ENCODE data around the gene COL4A1.

Gene COL4A1

DNA sequence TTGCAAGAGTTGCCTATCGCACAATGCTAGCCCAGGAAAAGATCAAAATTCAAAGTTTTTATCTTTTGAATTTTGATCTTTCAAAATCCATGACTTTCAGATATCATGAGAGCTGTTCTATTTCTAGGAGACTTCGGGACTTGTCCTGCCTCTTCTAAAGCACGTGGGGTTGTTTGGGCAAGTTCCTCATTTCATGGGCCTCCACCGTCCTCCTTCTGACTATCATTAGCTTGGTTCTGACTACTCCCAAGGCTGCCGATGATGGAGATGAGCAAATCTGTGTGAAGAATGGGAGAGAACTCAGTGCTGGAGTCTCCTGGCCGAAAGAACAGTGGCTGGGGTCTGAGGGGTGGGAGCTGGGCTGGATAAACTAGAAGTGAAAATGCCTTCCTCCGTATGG lies 86.5 kb downstream of the COL4A1 start:
- ChIA-PET CTCF (interaction anchor here (1.2 kb wide), 1 partner anchor 192 kb away, joined by 4 read pairs; no protein-coding TSS in a partner anchor), POLR2A (no interaction called here)
- TF ChIP-seq FOXA1 (IDR thresholded peaks at IDR 0.05) (no peak), LEF1 (IDR thresholded peaks at IDR 0.05; ENCODE audit: borderline replicate concordance) (no peak), NFRKB (IDR thresholded peaks at IDR 0.05) (no peak)
- DNase-seq (ENCODE audit: extremely low spot score), result no peak

DNA sequence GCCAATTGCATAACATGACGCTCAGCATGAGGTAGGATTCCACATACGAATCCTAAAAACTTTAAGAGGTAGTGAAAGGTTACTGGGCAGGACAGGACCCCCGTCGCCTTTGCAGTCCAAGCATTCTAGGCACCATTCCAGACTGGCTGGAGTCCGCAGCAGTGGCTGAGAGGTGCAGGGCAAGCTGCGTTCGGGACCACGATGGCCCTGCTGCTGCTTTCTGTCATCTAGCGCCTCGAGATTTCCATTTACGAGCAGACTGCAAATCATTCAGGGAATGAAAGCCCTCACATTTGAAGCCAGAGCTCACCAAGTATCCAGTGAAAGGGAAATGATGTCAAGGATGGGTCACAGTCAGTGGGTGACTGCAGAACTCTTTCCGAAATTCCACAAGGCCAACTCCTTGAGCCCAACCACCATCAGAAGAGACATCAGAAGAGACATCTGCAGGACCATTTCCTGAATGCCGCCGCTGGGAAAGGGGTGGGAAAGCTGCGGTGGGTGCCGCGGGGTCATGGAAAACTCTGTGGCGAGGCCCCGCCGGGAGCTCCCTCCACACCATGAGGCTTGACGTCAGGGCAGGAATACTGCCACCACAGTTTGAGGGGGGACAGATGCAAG lies 88.3 kb downstream of the COL4A1 start:
- POLR2A ChIA-PET, result no interaction called here

DNA sequence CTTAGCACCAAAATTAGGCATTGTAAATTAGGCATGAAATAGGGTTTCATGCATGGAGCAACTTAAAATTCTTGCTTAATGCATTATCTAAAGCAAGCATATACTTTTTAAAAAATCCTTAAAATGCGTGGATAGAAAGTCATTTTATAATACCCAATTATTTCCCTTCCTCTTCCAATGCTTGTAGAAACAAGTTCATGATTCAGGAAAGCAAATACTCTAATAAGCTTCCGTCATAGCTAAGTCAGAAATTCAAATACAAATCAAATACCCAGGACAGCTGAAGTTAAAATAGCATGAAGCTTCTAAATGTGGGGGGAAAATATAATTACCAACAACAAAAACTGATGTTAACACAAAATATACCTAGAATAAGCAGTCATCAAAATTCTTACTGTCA lies 89.1 kb downstream of the COL4A1 start:
- CTCF ChIA-PET, result no interaction called here
- no peak for DNase-seq (ENCODE audit: extremely low spot score)
- POLR2A ChIA-PET, result no interaction called here
- TF ChIP-seq, protein P1, sequence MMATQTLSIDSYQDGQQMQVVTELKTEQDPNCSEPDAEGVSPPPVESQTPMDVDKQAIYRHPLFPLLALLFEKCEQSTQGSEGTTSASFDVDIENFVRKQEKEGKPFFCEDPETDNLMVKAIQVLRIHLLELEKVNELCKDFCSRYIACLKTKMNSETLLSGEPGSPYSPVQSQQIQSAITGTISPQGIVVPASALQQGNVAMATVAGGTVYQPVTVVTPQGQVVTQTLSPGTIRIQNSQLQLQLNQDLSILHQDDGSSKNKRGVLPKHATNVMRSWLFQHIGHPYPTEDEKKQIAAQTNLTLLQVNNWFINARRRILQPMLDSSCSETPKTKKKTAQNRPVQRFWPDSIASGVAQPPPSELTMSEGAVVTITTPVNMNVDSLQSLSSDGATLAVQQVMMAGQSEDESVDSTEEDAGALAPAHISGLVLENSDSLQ (IDR thresholded peaks at IDR 0.05), result no peak
- no peak for TF ChIP-seq ZNF384 (IDR thresholded peaks at IDR 0.05)
- TF ChIP-seq NFRKB (IDR thresholded peaks at IDR 0.05), result no peak
- TF ChIP-seq FOXK2 (IDR thresholded peaks at IDR 0.05), result no peak
- TF ChIP-seq BHLHE40 (IDR thresholded peaks at IDR 0.05; ENCODE audit: borderline replicate concordance), result no peak
- TF ChIP-seq LEF1 (IDR thresholded peaks at IDR 0.05; ENCODE audit: borderline replicate concordance), result no peak
- no peak for TF ChIP-seq L3MBTL2 (conservative IDR thresholded peaks at IDR 0.05)
- TF ChIP-seq FOXA1 (IDR thresholded peaks at IDR 0.05), result no peak
- no peak for TF ChIP-seq ARNT (IDR thresholded peaks at IDR 0.05)
- no peak for TF ChIP-seq SUZ12 (IDR thresholded peaks at IDR 0.05)
- TF ChIP-seq HDGF (IDR thresholded peaks at IDR 0.05; ENCODE audit: borderline replicate concordance), result no peak

More for the DNA sequence above, 88.3 kb downstream of the COL4A1 start:
- TF ChIP-seq FOXM1 (IDR thresholded peaks at IDR 0.05; ENCODE audit: borderline replicate concordance) (no peak), SUZ12 (IDR thresholded peaks at IDR 0.05) (no peak), NFRKB (IDR thresholded peaks at IDR 0.05) (no peak), BHLHE40 (IDR thresholded peaks at IDR 0.05; ENCODE audit: borderline replicate concordance) (no peak), ARNT (IDR thresholded peaks at IDR 0.05) (no peak), ZNF384 (IDR thresholded peaks at IDR 0.05) (no peak)
- TF ChIP-seq, protein P1 (IDR thresholded peaks at IDR 0.05), result no peak
- no peak for DNase-seq (ENCODE audit: extremely low spot score)
- CTCF ChIA-PET, result no interaction called here

DNA sequence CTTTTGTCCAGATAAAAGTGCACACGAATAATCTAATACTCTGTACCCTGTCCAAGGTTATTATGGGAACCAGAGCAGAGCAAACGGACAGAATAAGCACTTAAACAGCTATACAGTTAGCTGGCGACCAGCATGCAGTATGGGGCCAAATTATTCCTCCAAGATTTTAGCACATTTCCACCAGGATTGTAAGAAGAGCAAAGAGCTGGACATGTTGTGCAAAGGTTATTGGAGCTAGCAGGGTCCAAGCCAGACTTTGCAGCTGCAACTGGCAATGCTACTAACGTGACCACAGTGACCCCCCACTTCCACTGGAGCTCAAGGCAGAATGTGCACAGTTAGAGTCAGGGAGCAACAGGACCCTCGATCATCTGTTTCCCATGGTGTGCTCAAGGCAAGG lies 89.9 kb downstream of the COL4A1 start:
- POLR2A ChIA-PET, result no interaction called here
- TF ChIP-seq L3MBTL2 (conservative IDR thresholded peaks at IDR 0.05) (no peak), ARNT (IDR thresholded peaks at IDR 0.05) (no peak), NFRKB (IDR thresholded peaks at IDR 0.05) (no peak), FOXK2 (IDR thresholded peaks at IDR 0.05) (no peak), HDGF (IDR thresholded peaks at IDR 0.05; ENCODE audit: borderline replicate concordance) (no peak), FOXA1 (IDR thresholded peaks at IDR 0.05) (no peak), ZNF384 (IDR thresholded peaks at IDR 0.05) (no peak), FOXM1 (IDR thresholded peaks at IDR 0.05; ENCODE audit: borderline replicate concordance) (no peak), BHLHE40 (IDR thresholded peaks at IDR 0.05; ENCODE audit: borderline replicate concordance) (no peak), LEF1 (IDR thresholded peaks at IDR 0.05; ENCODE audit: borderline replicate concordance) (no peak), CTBP1 (IDR thresholded peaks at IDR 0.05; ENCODE audit: borderline replicate concordance) (no peak), SUZ12 (IDR thresholded peaks at IDR 0.05) (no peak), TARDBP (IDR thresholded peaks at IDR 0.05) (no peak), ELF4 (IDR thresholded peaks at IDR 0.05) (no peak)
- TF ChIP-seq, protein P1 (IDR thresholded peaks at IDR 0.05), result no peak
- DNase-seq (ENCODE audit: extremely low spot score), result no peak
- CTCF ChIA-PET, result no interaction called here

DNA sequence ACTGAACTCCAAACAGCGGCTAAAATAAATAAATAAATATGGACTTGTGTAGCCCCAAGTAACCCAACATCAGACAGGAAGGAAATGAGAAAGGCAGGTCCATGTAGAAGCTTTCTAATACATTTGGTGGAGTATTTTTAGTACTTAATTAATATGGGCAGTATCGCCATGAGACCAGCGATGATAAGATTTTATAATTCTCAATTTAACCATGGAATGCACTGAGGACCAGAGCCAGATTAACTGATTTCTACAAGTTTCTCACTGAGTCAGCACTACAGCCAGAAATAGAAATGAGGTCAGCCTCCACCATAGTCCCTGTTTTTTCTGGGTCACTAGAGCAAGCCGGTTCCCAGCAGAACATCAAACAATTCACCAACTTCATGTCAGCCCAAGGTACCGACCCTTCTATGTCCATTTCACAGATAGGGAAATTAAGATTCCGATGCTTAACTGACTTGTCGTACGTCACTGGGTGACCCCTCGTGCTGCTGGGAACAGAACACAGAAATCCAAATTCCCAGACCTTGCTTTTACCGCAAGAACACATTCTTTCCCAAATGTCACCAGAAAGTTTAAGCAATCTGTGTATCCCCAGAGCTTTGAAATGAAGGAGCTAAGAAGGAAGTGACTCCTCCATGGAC lies 90.4 kb downstream of the COL4A1 start:
- no peak for DNase-seq (ENCODE audit: extremely low spot score)
- ChIA-PET CTCF (interaction anchor here (0.5 kb wide), 1 partner anchor 304 kb away, joined by 3 read pairs; no protein-coding TSS in a partner anchor), POLR2A (no interaction called here)
- no peak for TF ChIP-seq FOXA1 (IDR thresholded peaks at IDR 0.05)
- TF ChIP-seq ELF4 (IDR thresholded peaks at IDR 0.05), result no peak

DNA sequence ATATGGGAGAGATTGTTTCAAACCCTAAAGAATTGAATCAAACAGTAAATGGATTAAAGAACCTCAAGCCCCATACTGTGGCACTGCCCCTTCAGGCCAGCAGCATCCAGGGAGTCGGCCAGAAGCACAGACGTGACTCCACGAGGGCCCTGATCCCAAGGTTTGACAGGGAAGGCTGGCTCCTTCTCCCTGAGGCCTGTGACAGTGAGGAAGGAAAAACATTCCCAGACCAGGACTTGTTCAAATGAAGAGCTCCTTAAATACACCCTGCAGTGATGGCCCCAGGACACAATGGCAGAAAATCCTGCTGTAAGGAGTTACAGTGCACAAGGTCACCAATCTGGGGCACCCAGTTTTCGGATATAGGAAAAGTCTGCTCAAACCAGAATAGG lies 91.0 kb downstream of the COL4A1 start:
- ChIA-PET POLR2A (no interaction called here), CTCF (no interaction called here)
- DNase-seq (ENCODE audit: extremely low spot score), result no peak
- TF ChIP-seq SUZ12 (IDR thresholded peaks at IDR 0.05) (no peak), BHLHE40 (IDR thresholded peaks at IDR 0.05; ENCODE audit: borderline replicate concordance) (no peak), ARNT (IDR thresholded peaks at IDR 0.05) (no peak), FOXM1 (IDR thresholded peaks at IDR 0.05; ENCODE audit: borderline replicate concordance) (no peak), FOXA1 (IDR thresholded peaks at IDR 0.05) (no peak), FOXK2 (IDR thresholded peaks at IDR 0.05) (no peak), NFRKB (IDR thresholded peaks at IDR 0.05) (no peak), SP1 (IDR thresholded peaks at IDR 0.05) (no peak), TARDBP (IDR thresholded peaks at IDR 0.05) (no peak)

DNA sequence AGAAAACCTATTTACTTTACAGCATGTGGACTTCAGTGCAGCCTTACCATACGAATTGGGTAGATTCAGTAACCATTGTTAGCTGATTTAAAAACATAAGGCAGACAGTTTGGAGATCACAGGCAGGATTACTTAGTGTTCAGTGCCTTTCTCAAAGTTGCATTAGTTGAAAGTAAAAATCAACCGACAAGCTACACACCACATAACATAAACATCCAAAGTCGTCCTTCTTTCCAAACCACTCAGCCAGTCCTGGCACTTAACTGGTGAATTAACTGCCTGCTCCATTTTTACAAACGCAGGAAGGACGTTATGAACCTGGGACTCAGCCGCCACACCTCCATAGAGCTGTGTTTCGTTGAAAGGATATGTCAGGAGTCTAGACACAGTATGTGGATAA lies 91.4 kb downstream of the COL4A1 start:
- ChIA-PET CTCF (no interaction called here), POLR2A (no interaction called here)
- TF ChIP-seq L3MBTL2 (conservative IDR thresholded peaks at IDR 0.05) (no peak), BHLHE40 (IDR thresholded peaks at IDR 0.05; ENCODE audit: borderline replicate concordance) (no peak), ARNT (IDR thresholded peaks at IDR 0.05) (no peak), ELF4 (IDR thresholded peaks at IDR 0.05) (no peak), FOXA1 (IDR thresholded peaks at IDR 0.05) (no peak), TARDBP (IDR thresholded peaks at IDR 0.05) (no peak), NFRKB (IDR thresholded peaks at IDR 0.05) (no peak), CTBP1 (IDR thresholded peaks at IDR 0.05; ENCODE audit: borderline replicate concordance) (no peak), FOXK2 (IDR thresholded peaks at IDR 0.05) (no peak), ZNF384 (IDR thresholded peaks at IDR 0.05) (no peak), FOXM1 (IDR thresholded peaks at IDR 0.05; ENCODE audit: borderline replicate concordance) (no peak), SP1 (IDR thresholded peaks at IDR 0.05) (no peak)
- no peak for DNase-seq (ENCODE audit: extremely low spot score)

Measured in HEK293T (cell line).